IMR-90 (cell line): ENCODE data around the gene ETFA. TPM values are rescaled to one million over a fixed set of nuclear protein-coding genes. Genes with fewer than 3 reads are reported as not detected.
A peak's percentile ranks its signal among the peaks of the same experiment; 100 is the strongest.

Source experiments
- ATAC-seq: fragments of 200-7000 bp; cut with Tn5 transposase; 2 replicates; pipeline ENCODE4 v1.9.1; 2020; ENCODE audit warnings: low read depth, mild to moderate bottlenecking, moderate library complexity
- BruUV-seq: library from RNA; stranded (reverse); fragments of 400-500 nt; replicated peaks from 2 replicates; lab custom pipeline; 2021; lab: Mats Ljungman, UMichigan
- CTCF ChIA-PET: fragments of 300-600 bp; formaldehyde crosslinking; extraction: SDS; loops from one replicate; lab custom pipeline; 2021; ENCODE audit warnings: antibody characterized with exemption; lab: Yijun Ruan, JAX
- POLR2A ChIA-PET: fragments of 300-600 bp; sonication (Branson Sonifier 250); formaldehyde crosslinking; loops from one replicate; lab custom pipeline; 2022; ENCODE audit warnings: antibody characterized with exemption; ENCODE audit not compliant: unreplicated experiment; lab: Charles Lee
- DNase-seq: peaks from one replicate; pipeline ENCODE4 v3.0.0; 2013
- H2AFZ ChIP-seq: replicated peaks from 2 replicates; pipeline ENCODE3; 2013; ENCODE audit warnings: low read length, mild to moderate bottlenecking; ENCODE audit not compliant: poor library complexity
- H2AK5ac ChIP-seq: 2 replicates; pipeline ENCODE4 v1.6.1; 2013; ENCODE audit warnings: low read depth, low read length, inconsistent platforms
- H2AK9ac ChIP-seq: replicated peaks from 2 replicates; pipeline ENCODE3; 2013; ENCODE audit warnings: mild to moderate bottlenecking, low read depth, low read length, moderate library complexity; ENCODE audit not compliant: poor library complexity
- H2BK120ac ChIP-seq: 2 replicates; pipeline ENCODE4 v1.6.1; 2013; ENCODE audit warnings: low read depth, low read length, inconsistent platforms
- H2BK15ac ChIP-seq: 3 replicates; pipeline ENCODE4 v1.6.1; 2013; ENCODE audit warnings: low read depth, low read length, inconsistent platforms
- H2BK20ac ChIP-seq: 2 replicates; pipeline ENCODE4 v1.6.1; 2013; ENCODE audit warnings: low read depth, mild to moderate bottlenecking, inconsistent platforms, low read length, moderate library complexity
- H2BK5ac ChIP-seq: 2 replicates; pipeline ENCODE4 v1.6.1; 2013; ENCODE audit warnings: mild to moderate bottlenecking, low read depth, low read length, inconsistent platforms; ENCODE audit not compliant: poor library complexity, severe bottlenecking
- H3K14ac ChIP-seq: replicated peaks from 2 replicates; pipeline ENCODE4 v1.6.1; 2013; ENCODE audit warnings: low read depth, low read length, inconsistent platforms
- H3K18ac ChIP-seq: 2 replicates; pipeline ENCODE4 v1.6.1; 2013; ENCODE audit warnings: low read depth, low read length, control low read depth
- H3K23ac ChIP-seq: 2 replicates; pipeline ENCODE4 v1.6.1; 2013; ENCODE audit warnings: low read depth, low read length, inconsistent platforms
- H3K27ac ChIP-seq: 2 replicates; pipeline ENCODE4 v1.5.1; 2013; ENCODE audit warnings: mild to moderate bottlenecking, control low read depth, low read length; ENCODE audit not compliant: insufficient read depth
- H3K27me3 ChIP-seq: 2 replicates; pipeline ENCODE4 v1.6.1; 2013; ENCODE audit warnings: low read length; ENCODE audit not compliant: control insufficient read depth, insufficient read depth
- H3K36me3 ChIP-seq: 2 replicates; pipeline ENCODE4 v1.6.1; 2013; ENCODE audit warnings: low read length, mixed read lengths; ENCODE audit not compliant: control insufficient read depth, insufficient read depth
- H3K4ac ChIP-seq: 2 replicates; pipeline ENCODE4 v1.6.1; 2013; ENCODE audit warnings: low read depth, low read length, inconsistent platforms
- H3K4me1 ChIP-seq: 2 replicates; pipeline ENCODE4 v1.6.1; 2013; ENCODE audit warnings: low read length, mixed read lengths; ENCODE audit not compliant: control insufficient read depth, insufficient read depth
- H3K4me2 ChIP-seq: 2 replicates; pipeline ENCODE4 v1.6.1; 2013; ENCODE audit warnings: low read depth, mild to moderate bottlenecking, control low read depth, low read length, moderate library complexity
- H3K4me3 ChIP-seq: 2 replicates; pipeline ENCODE4 v1.5.1; 2013; ENCODE audit warnings: low read depth, mild to moderate bottlenecking, control low read depth, low read length, moderate library complexity; ENCODE audit not compliant: insufficient read depth
- H3K56ac ChIP-seq: 2 replicates; pipeline ENCODE4 v1.6.1; 2013; ENCODE audit warnings: low read length, inconsistent platforms; ENCODE audit not compliant: insufficient read depth; ENCODE audit errors: extremely low read depth
- H3K79me1 ChIP-seq, 2 experiments: 2 replicates each; pipeline ENCODE4 v1.6.1; 2013; ENCODE audit warnings: low read length in 2 of 2, inconsistent platforms in 1 of 2, low read depth in 1 of 2
- H3K9ac ChIP-seq: 2 replicates; pipeline ENCODE4 v1.6.1; 2013; ENCODE audit warnings: low read depth, low read length, control low read depth
- H3K9me1 ChIP-seq: 2 replicates; pipeline ENCODE4 v1.6.1; 2013; ENCODE audit warnings: low read length, inconsistent platforms; ENCODE audit not compliant: insufficient read depth
- H3K9me3 ChIP-seq: 2 replicates; pipeline ENCODE4 v1.6.1; 2013; ENCODE audit warnings: low read length; ENCODE audit not compliant: control insufficient read depth, insufficient read depth
- H4K20me1 ChIP-seq: 2 replicates; pipeline ENCODE4 v1.6.1; 2013; ENCODE audit warnings: low read length, inconsistent platforms; ENCODE audit not compliant: insufficient read depth
- H4K5ac ChIP-seq: 2 replicates; pipeline ENCODE4 v1.6.1; 2013; ENCODE audit warnings: mild to moderate bottlenecking, low read depth, low read length, control low read depth
- H4K8ac ChIP-seq, 2 experiments: 2 replicates each; pipeline ENCODE4 v1.6.1; 2013; ENCODE audit warnings: low read depth in 2 of 2, low read length in 2 of 2, control low read depth in 1 of 2, inconsistent platforms in 1 of 2
- H4K91ac ChIP-seq: 2 replicates; pipeline ENCODE4 v1.6.1; 2013; ENCODE audit warnings: low read depth, low read length, inconsistent platforms; ENCODE audit not compliant: insufficient read depth
- BHLHE40 ChIP-seq: fragments of 150-350 bp; IDR thresholded peaks from 2 replicates; pipeline ENCODE4 v1.6.1; 2016; ENCODE audit warnings: mild to moderate bottlenecking, low read depth, low read length
- CEBPB ChIP-seq: IDR thresholded peaks from 2 replicates; pipeline ENCODE4 v1.6.1; 2012; ENCODE audit warnings: low read depth, low read length, improper control_type of control experiment
- CHD1 ChIP-seq: IDR thresholded peaks from 2 replicates; pipeline ENCODE4 v1.6.1; 2012; ENCODE audit warnings: low read depth, low read length, improper control_type of control experiment
- FOS ChIP-seq: fragments of 150-350 bp; IDR thresholded peaks from 2 replicates; pipeline ENCODE4 v1.6.1; 2016; ENCODE audit warnings: low read depth, low read length
- MAFK ChIP-seq: IDR thresholded peaks from 2 replicates; pipeline ENCODE4 v1.6.1; 2012; ENCODE audit warnings: low read depth, low read length, improper control_type of control experiment
- MAZ ChIP-seq: IDR thresholded peaks from 2 replicates; pipeline ENCODE4 v1.6.1; 2012; ENCODE audit warnings: low read depth, mild to moderate bottlenecking, low read length, improper control_type of control experiment, moderate library complexity, borderline replicate concordance
- MXI1 ChIP-seq: IDR thresholded peaks from 2 replicates; pipeline ENCODE4 v1.6.1; 2012; ENCODE audit warnings: low read depth, mild to moderate bottlenecking, low read length, moderate library complexity, borderline replicate concordance
- NFE2L2 ChIP-seq: fragments of 150-350 bp; IDR thresholded peaks from 2 replicates; pipeline ENCODE4 v1.6.1; 2016; ENCODE audit warnings: low read depth, mild to moderate bottlenecking, low read length
- POLR2A ChIP-seq: IDR thresholded peaks from 2 replicates; pipeline ENCODE4 v1.6.1; 2012; ENCODE audit warnings: mild to moderate bottlenecking, low read depth, low read length
- RCOR1 ChIP-seq: IDR thresholded peaks from 2 replicates; pipeline ENCODE4 v1.6.1; 2012; ENCODE audit warnings: mild to moderate bottlenecking, low read length, improper control_type of control experiment; ENCODE audit not compliant: insufficient replicate concordance
- RFX5 ChIP-seq: IDR thresholded peaks from 2 replicates; pipeline ENCODE4 v1.8.0; 2012; ENCODE audit warnings: low read depth, mild to moderate bottlenecking, low read length, moderate library complexity
- SMC3 ChIP-seq: fragments of 150-350 bp; IDR thresholded peaks from 2 replicates; pipeline ENCODE4 v1.6.1; 2016; ENCODE audit warnings: low read depth, mild to moderate bottlenecking, antibody characterized with exemption, low read length, moderate library complexity
- USF2 ChIP-seq: fragments of 150-350 bp; IDR thresholded peaks from 2 replicates; pipeline ENCODE4 v1.6.1; 2017; ENCODE audit warnings: mild to moderate bottlenecking, antibody characterized with exemption, low read length, low read depth
- WGBS, 2 experiments: methylation state at CpG; one replicate each; pipeline versions ENCODE4 v1.1.5 to v1.1.7; 2013; ENCODE audit warnings: missing lambda C conversion rate in 2 of 2; ENCODE audit not compliant: insufficient read length in 1 of 2; ENCODE audit errors: extremely low coverage in 2 of 2; 5-methylcytosine and 5-hydroxymethylcytosine counted together
- dilution Hi-C: fragments of 300-500 bp; cut with HindIII; formaldehyde crosslinking; loops from one replicate; pipeline ENCODE4 v1.14.3; 2018; ENCODE audit warnings: low sequenced_read_pairs; ENCODE audit not compliant: unreplicated experiment
- in situ Hi-C: fragments of 300-500 bp; cut with MboI; formaldehyde crosslinking; loops from 3 replicates; pipeline ENCODE4 v1.14.3; 2019; ENCODE audit warnings: low sequenced_read_pairs, inconsistent platforms, mixed read lengths
- intact Hi-C: fragments of 100-400 bp; cut with micrococcal nuclease; formaldehyde crosslinking; loops from 2 replicates; pipeline ENCODE4 v1.10.0; 2022
- polyA plus RNA-seq, 3 experiments: library from polyadenylated mRNA; depleted of rRNA; stranded (reverse); fragments of >200 nt; gene quantifications; 2 replicates each; pipeline ENCODE4 v1.2.3, GENCODE V29; 2012; ENCODE audit warnings: low replicate concordance in 1 of 3
- total RNA-seq: library from RNA; depleted of rRNA; stranded (reverse); fragments of >200 nt; gene quantifications from 2 replicates; pipeline ENCODE4 v1.2.3, GENCODE V29; 2012
- TF ChIP-seq, protein P1 (sequence below): conservative IDR thresholded peaks from 2 replicates; pipeline ENCODE4 v1.5.1; 2012; ENCODE audit warnings: mild to moderate bottlenecking, low read depth, low read length, improper control_type of control experiment

The ETFA gene
- total and polyA plus RNA-seq, 2 of the 4 experiments (the other 2 are of a cell fraction): 115 to 172 TPM

DNA sequence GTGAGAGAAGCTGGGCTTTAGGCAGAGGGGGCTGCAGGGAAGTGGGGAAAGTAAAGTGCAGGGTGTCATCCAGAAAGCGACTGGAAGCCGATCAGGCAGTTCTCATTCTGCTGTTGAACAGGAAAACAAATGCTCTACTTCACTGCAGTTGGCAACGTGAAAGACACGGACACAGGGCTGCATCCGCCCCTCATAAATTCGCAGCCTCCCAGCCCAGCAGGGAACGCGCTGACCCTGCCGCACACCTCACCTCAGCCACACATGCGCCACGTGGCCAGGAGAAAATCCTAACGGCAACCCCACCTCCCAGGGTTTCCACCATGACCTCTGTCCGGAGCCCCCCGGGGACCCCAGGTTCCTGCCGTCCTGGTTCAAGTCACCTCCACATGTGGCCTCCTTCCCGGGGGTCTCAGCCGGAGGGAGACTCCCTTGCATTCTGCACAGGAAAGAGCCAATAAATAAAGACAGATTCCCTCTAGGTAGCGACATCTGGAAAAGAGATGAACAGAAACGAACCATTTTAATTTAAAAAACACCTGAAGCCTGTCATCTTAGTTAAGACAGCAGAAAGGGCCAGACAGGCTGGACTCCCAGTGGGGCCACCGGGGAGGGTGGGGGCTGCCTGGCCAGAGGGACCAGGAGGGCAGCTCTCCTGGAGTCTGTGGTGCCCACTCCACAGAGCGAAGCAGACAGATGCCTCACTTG is 132.8 kb downstream of the ETFA start:
- no peaks in the 10 kb centered on the region; the same call in 1 of the 2 replicates for H3K27me3 ChIP-seq
- H3K27ac ChIP-seq: no peak overlapping the region
- no peak overlapping the region for H4K8ac ChIP-seq
- no TSS peak for BruUV-seq
- peak overlapping the region; percentile 35; the same call in 1 of the 2 replicates for H2AK5ac ChIP-seq
- H3K18ac ChIP-seq: no peak overlapping the region
- WGBS, 2 experiments: 75% methylated on average over 7 of the region's 21 CpGs; no CpG with 5 or more reads in 1 of the 2 experiments
- H3K79me1 ChIP-seq: no peaks in the 10 kb centered on the region
- intact Hi-C loops: no loop called here
- H4K5ac ChIP-seq: no peak overlapping the region
- ChIA-PET POLR2A (no interaction called here), CTCF (no interaction called here)
- H3K14ac ChIP-seq: peak overlapping the region; percentile 59; the same call in 1 of the 2 replicates
- H2AK9ac ChIP-seq: peak overlapping the region; percentile 23
- no peak overlapping the region for H2BK15ac ChIP-seq
- no peaks in the 10 kb centered on the region for H3K36me3 ChIP-seq
- peak overlapping the region; percentile 18 for H2AFZ ChIP-seq
- H3K9me1 ChIP-seq: peaks cover 15% of the 10 kb centered on the region
- H2BK20ac ChIP-seq: no peak overlapping the region
- no peak overlapping the region for H3K4me2 ChIP-seq
- dilution Hi-C loops: no loop called here
- H2BK120ac ChIP-seq: no peak overlapping the region
- H3K4me1 ChIP-seq: peaks cover 2% of the 10 kb centered on the region
- H3K4me3 ChIP-seq: no peak overlapping the region
- H3K23ac ChIP-seq: no peak overlapping the region; the same call in 1 of the 2 replicates
- no peak for DNase-seq
- H3K9ac ChIP-seq: no peak overlapping the region
- H4K91ac ChIP-seq: no peak overlapping the region
- in situ Hi-C loops: no loop called here
- no peaks in the 10 kb centered on the region for H3K9me3 ChIP-seq
- no peak overlapping the region for H3K4ac ChIP-seq
- H3K56ac ChIP-seq: no peak overlapping the region
- H2BK5ac ChIP-seq: no peak overlapping the region
- TF ChIP-seq, protein P1, sequence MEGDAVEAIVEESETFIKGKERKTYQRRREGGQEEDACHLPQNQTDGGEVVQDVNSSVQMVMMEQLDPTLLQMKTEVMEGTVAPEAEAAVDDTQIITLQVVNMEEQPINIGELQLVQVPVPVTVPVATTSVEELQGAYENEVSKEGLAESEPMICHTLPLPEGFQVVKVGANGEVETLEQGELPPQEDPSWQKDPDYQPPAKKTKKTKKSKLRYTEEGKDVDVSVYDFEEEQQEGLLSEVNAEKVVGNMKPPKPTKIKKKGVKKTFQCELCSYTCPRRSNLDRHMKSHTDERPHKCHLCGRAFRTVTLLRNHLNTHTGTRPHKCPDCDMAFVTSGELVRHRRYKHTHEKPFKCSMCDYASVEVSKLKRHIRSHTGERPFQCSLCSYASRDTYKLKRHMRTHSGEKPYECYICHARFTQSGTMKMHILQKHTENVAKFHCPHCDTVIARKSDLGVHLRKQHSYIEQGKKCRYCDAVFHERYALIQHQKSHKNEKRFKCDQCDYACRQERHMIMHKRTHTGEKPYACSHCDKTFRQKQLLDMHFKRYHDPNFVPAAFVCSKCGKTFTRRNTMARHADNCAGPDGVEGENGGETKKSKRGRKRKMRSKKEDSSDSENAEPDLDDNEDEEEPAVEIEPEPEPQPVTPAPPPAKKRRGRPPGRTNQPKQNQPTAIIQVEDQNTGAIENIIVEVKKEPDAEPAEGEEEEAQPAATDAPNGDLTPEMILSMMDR: no peak
- TF ChIP-seq CEBPB (no peak), BHLHE40 (no peak), USF2 (no peak), FOS (no peak), MAFK (no peak), RFX5 (no peak), MAZ (no peak), MXI1 (no peak), NFE2L2 (no peak), SMC3 (no peak), CHD1 (no peak), POLR2A (no peak), RCOR1 (no peak)
- ATAC-seq: no peak
- H4K20me1 ChIP-seq: no peaks in the 10 kb centered on the region; the same call in 1 of the 2 replicates
